ENCODE results near the gene FILIP1L.

FILIP1L gene

GRCh38 chr3:99803297-99803696, 311.0 kb downstream of the FILIP1L start:
- no peak overlapping the region for H3K4me3 ChIP-seq (ENCODE audit: low read depth, low read length)
- TF ChIP-seq CTCF (IDR thresholded peaks at IDR 0.05; ENCODE audit: low read depth, low read length): no peak

GRCh38 chr3:99799422-99799821, 314.9 kb downstream of the FILIP1L start:
- no peak overlapping the region for H3K4me3 ChIP-seq (ENCODE audit: low read depth, low read length)
- no peak for TF ChIP-seq CTCF (IDR thresholded peaks at IDR 0.05; ENCODE audit: low read depth, low read length)

- H3K4me3 ChIP-seq (ENCODE audit: low read depth, low read length): no peak overlapping the region
- no peak for TF ChIP-seq CTCF (IDR thresholded peaks at IDR 0.05; ENCODE audit: low read depth, low read length)
Measured at GRCh38 chr3:99795573-99795972, 318.7 kb downstream of the FILIP1L start.

- no peak overlapping the region for H3K4me3 ChIP-seq (ENCODE audit: low read depth, low read length)
- no peak for TF ChIP-seq CTCF (IDR thresholded peaks at IDR 0.05; ENCODE audit: low read depth, low read length)
Measured at GRCh38 chr3:99794485-99794884, 319.8 kb downstream of the FILIP1L start.

- no peak overlapping the region for H3K4me3 ChIP-seq (ENCODE audit: low read depth, low read length)
- TF ChIP-seq CTCF (IDR thresholded peaks at IDR 0.05; ENCODE audit: low read depth, low read length): peak; percentile 66
Measured at GRCh38 chr3:99789011-99789721, 325.1 kb downstream of the FILIP1L start.

Measured in WI38 (cell line).